OCI-M1 (cell line): ENCODE results near the gene NRF1.
A peak's percentile ranks its signal among the peaks of the same experiment; 100 is the strongest.
"Not testable (repeated sequence)": the region's sequence is repeated elsewhere in the genome, so short reads cannot be mapped to it uniquely, and the experiment has no call there.

Experiments used
- DNase-seq: peaks from one replicate; lab custom pipeline; 2025; lab: John Stamatoyannopoulos, UW

The NRF1 gene

GRCh38 chr7:129649128-129649690, 37.7 kb downstream of the NRF1 start:
- DNase-seq, result no peak

- no peak for DNase-seq
These were observed 38.7 kb downstream of the NRF1 start for GRCh38 chr7:129650056-129650758.

- DNase-seq, result no peak
These were observed 41.4 kb downstream of the NRF1 start for GRCh38 chr7:129652914-129653313.

- no peak for DNase-seq
These were observed 44.3 kb downstream of the NRF1 start for GRCh38 chr7:129655811-129656210.

- no peak for DNase-seq
These were observed 45.8 kb downstream of the NRF1 start for GRCh38 chr7:129657363-129657762.

GRCh38 chr7:129659907-129660306, 48.4 kb downstream of the NRF1 start:
- DNase-seq, result not testable (repeated sequence)

- no peak for DNase-seq
These were observed 50.2 kb downstream of the NRF1 start for GRCh38 chr7:129661645-129662182.

- DNase-seq, result not testable (repeated sequence)
These were observed 51.7 kb downstream of the NRF1 start for GRCh38 chr7:129663240-129663639.

GRCh38 chr7:129664029-129665012, 52.8 kb downstream of the NRF1 start:
- peak; percentile 57 for DNase-seq

GRCh38 chr7:129665013-129665401, 53.5 kb downstream of the NRF1 start:
- no peak for DNase-seq

- no peak for DNase-seq
These were observed 55.6 kb downstream of the NRF1 start for GRCh38 chr7:129667116-129667515.

GRCh38 chr7:129667551-129667950, 56.0 kb downstream of the NRF1 start:
- DNase-seq, result no peak

- DNase-seq, result no peak
These were observed 58.4 kb downstream of the NRF1 start for GRCh38 chr7:129669901-129670300.

GRCh38 chr7:129670656-129671055, 59.1 kb downstream of the NRF1 start:
- no peak for DNase-seq

- no peak for DNase-seq
These were observed 59.7 kb downstream of the NRF1 start for GRCh38 chr7:129671266-129671665.

GRCh38 chr7:129674475-129674874, 63.0 kb downstream of the NRF1 start:
- not testable (repeated sequence) for DNase-seq

GRCh38 chr7:129675521-129675920, 64.0 kb downstream of the NRF1 start:
- DNase-seq, result no peak

- DNase-seq, result peak; percentile 5
These were observed 64.7 kb downstream of the NRF1 start for GRCh38 chr7:129676017-129676897.

GRCh38 chr7:129677796-129678195, 66.3 kb downstream of the NRF1 start:
- DNase-seq, result no peak

- DNase-seq, result no peak
These were observed 67.1 kb downstream of the NRF1 start for GRCh38 chr7:129678606-129679005.

- DNase-seq, result no peak
These were observed 68.9 kb downstream of the NRF1 start for GRCh38 chr7:129680400-129680799.
